Nephron (organoid): Measurements from ENCODE around the gene SLN.
A peak's percentile ranks its signal among the peaks of the same experiment; 100 is the strongest.

Source experiments
- H3K27ac Mint-ChIP-seq, 3 experiments: 2 replicates each; pipeline ENCODE4 v1.8.0; 2020; ENCODE audit warnings: mixed read lengths in 3 of 3, mild to moderate bottlenecking in 2 of 3, moderate library complexity in 1 of 3
- H3K27me3 Mint-ChIP-seq: 2 replicates; pipeline ENCODE4 v1.8.0; 2021; ENCODE audit warnings: low read depth, mild to moderate bottlenecking, moderate library complexity, mixed read lengths
- H3K36me3 Mint-ChIP-seq: 2 replicates; pipeline ENCODE4 v1.8.0; 2020; ENCODE audit warnings: low read depth, mixed read lengths
- H3K4me1 Mint-ChIP-seq: 2 replicates; pipeline ENCODE4 v1.8.0; 2020; ENCODE audit warnings: mixed read lengths
- H3K4me3 Mint-ChIP-seq, 3 experiments: 2 replicates each; pipeline ENCODE4 v1.8.0; 2020; ENCODE audit warnings: mild to moderate bottlenecking in 3 of 3, mixed read lengths in 3 of 3, moderate library complexity in 2 of 3
- H3K9me3 Mint-ChIP-seq: 2 replicates; pipeline ENCODE4 v1.8.0; 2020; ENCODE audit warnings: mixed read lengths
- CTCF ChIP-seq, 3 experiments: fragments of 200-600 bp; sonication (generic); IDR thresholded peaks; one replicate each; pipeline ENCODE4 v1.5.0; 2021; ENCODE audit warnings: antibody characterized with exemption in 3 of 3; ENCODE audit not compliant: unreplicated experiment in 3 of 3

Gene SLN

DNA sequence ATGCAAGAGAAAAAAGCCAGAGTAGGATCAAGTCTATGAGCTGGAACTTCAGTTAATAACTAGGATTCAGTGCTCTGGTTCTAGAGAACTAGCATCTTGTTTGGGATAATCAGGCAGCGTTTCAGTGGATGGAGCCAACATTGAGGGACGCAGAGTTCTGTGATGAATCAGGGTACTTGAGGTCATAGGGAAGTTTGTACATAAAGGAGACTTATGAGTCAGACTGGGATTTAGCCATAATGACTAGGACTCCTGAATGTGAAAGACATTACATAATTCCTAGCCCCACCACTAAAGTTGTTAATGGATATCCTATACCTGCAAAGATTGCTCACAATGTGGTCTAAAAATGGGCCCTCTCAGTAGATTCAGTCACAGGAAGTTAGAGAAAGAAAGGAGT lies 6.8 kb downstream of the SLN start:
- TF ChIP-seq CTCF (IDR thresholded peaks at IDR 0.05; ENCODE audit: unreplicated experiment in 3 of 3), result no peak
- Mint-ChIP-seq H3K36me3 (no peaks in the 10 kb centered on the region), H3K4me1 (peaks cover 45% of the 10 kb centered on the region), H3K27me3 (peaks cover 13% of the 10 kb centered on the region), H3K4me3 (no peak overlapping the region), H3K27ac (no peak overlapping the region), H3K9me3 (no peaks in the 10 kb centered on the region)

DNA sequence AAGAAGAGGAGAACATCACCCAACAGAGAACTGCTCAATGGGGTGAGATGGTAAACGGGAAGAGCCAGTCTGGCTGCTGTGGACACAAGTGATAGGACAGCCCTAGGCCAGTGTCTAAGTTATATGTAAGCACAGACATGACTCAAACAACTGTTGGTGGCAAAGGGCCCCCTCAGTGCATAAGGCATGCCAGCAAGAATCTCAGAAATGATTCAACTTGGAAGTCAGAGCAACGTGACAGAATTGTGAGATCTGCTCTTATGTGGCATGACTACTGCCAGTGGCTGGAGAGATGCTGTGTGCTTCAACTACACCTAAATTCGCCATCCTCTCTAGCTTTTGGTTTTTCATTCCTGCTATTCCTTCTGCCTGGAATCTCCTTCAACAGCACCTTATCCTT lies 7.4 kb downstream of the SLN start:
- Mint-ChIP-seq H3K4me3 (no peak overlapping the region), H3K27ac (no peak overlapping the region), H3K4me1 (peaks cover 45% of the 10 kb centered on the region), H3K9me3 (no peaks in the 10 kb centered on the region), H3K36me3 (no peaks in the 10 kb centered on the region), H3K27me3 (peaks cover 13% of the 10 kb centered on the region)
- no peak for TF ChIP-seq CTCF (IDR thresholded peaks at IDR 0.05; ENCODE audit: unreplicated experiment in 3 of 3)

- Mint-ChIP-seq H3K4me1 (peaks cover 35% of the 10 kb centered on the region), H3K9me3 (no peaks in the 10 kb centered on the region), H3K36me3 (no peaks in the 10 kb centered on the region), H3K27me3 (peaks cover 9% of the 10 kb centered on the region), H3K4me3 (no peak overlapping the region), H3K27ac (no peak overlapping the region)
- TF ChIP-seq CTCF (IDR thresholded peaks at IDR 0.05; ENCODE audit: unreplicated experiment in 3 of 3), result no peak
Measured at GRCh38 chr11:107702723-107703122, 9.1 kb downstream of the SLN start.

GRCh38 chr11:107702109-107702660 lies 9.7 kb downstream of the SLN start:
- no peak for TF ChIP-seq CTCF (IDR thresholded peaks at IDR 0.05; ENCODE audit: unreplicated experiment in 3 of 3)
- Mint-ChIP-seq H3K4me3 (no peak overlapping the region), H3K27me3 (peaks cover 9% of the 10 kb centered on the region), H3K27ac (no peak overlapping the region), H3K36me3 (no peaks in the 10 kb centered on the region), H3K9me3 (no peaks in the 10 kb centered on the region), H3K4me1 (peaks cover 32% of the 10 kb centered on the region)

- Mint-ChIP-seq H3K36me3 (no peaks in the 10 kb centered on the region), H3K9me3 (peaks cover under 1% of the 10 kb centered on the region), H3K4me1 (peaks cover 36% of the 10 kb centered on the region), H3K27ac (peak overlapping the region in 2 of 3 experiments; percentile 89 to 91), H3K4me3 (peak overlapping the region in 1 of 3 experiments; percentile 3), H3K27me3 (peaks cover 9% of the 10 kb centered on the region)
- no peak for TF ChIP-seq CTCF (IDR thresholded peaks at IDR 0.05; ENCODE audit: unreplicated experiment in 3 of 3)
Measured at GRCh38 chr11:107699371-107700285, 12.2 kb downstream of the SLN start.
